HEK293T (cell line): ENCODE results near the gene RRAS2.

ENCODE experiments used
- BHLHE40 ChIP-seq: fragments of 450-650 bp; IDR thresholded peaks from 2 replicates; pipeline ENCODE4 v1.6.1; 2016; ENCODE audit warnings: mild to moderate bottlenecking, moderate library complexity, borderline replicate concordance
- ELF4 ChIP-seq: fragments of 450-650 bp; IDR thresholded peaks from 2 replicates; pipeline ENCODE4 v1.6.1; 2017; ENCODE audit warnings: antibody characterized with exemption
- FOXA1 ChIP-seq: fragments of 450-650 bp; IDR thresholded peaks from 2 replicates; pipeline ENCODE4 v1.6.1; 2016; ENCODE audit warnings: mild to moderate bottlenecking
- FOXK2 ChIP-seq: fragments of 450-650 bp; IDR thresholded peaks from 2 replicates; pipeline ENCODE4 v1.6.1; 2016; ENCODE audit warnings: mild to moderate bottlenecking
- L3MBTL2 ChIP-seq: fragments of 450-650 bp; conservative IDR thresholded peaks from 2 replicates; pipeline ENCODE4 v1.6.1; 2016; ENCODE audit warnings: mild to moderate bottlenecking
- NFRKB ChIP-seq: fragments of 450-650 bp; IDR thresholded peaks from 2 replicates; pipeline ENCODE4 v1.6.1; 2016; ENCODE audit warnings: mild to moderate bottlenecking, moderate library complexity
- SP1 ChIP-seq: fragments of 450-650 bp; IDR thresholded peaks from 2 replicates; pipeline ENCODE4 v1.6.1; 2017
- SUZ12 ChIP-seq: fragments of 450-650 bp; IDR thresholded peaks from 2 replicates; pipeline ENCODE4 v1.6.1; 2016; ENCODE audit warnings: mild to moderate bottlenecking
- TARDBP ChIP-seq: fragments of 450-650 bp; IDR thresholded peaks from 2 replicates; pipeline ENCODE4 v1.6.1; 2016
- TF ChIP-seq, protein P1 (sequence below): fragments of 450-650 bp; IDR thresholded peaks from 2 replicates; pipeline ENCODE4 v1.6.1; 2016

DNA sequence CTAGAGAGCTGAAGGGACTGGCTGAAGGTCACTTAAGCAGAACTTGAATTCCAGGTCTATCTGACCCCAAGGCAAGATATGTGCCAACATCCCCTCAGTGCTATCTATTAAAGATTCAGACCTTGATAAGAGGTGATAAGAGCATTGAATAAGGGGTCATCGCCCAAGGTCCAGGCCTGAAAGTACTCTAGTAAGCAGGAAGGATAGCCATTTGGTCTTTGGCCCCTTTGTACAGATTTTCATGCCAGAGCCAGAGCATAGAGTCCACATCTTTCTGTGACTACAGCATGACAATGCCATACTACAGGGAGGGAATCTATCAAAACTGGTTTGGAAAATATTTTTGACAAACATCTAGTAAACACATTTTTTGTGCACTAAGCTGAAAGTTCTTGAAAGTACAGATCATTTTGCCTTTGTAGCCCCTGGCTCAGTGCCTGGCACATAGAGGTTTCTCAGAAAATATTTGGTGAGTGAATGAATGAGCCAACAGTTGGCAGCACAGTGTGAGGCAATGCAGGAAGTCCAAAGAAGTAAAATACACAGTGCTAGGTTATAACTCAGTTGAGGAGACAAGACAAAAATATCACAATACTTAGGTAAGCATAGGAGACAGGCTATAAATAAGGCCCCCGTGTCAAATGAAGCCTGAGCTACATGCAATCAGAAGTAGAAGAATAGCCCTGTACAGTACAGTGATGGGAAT lies 15.1 kb upstream of the RRAS2 start:
- TF ChIP-seq ELF4 (no peak), SUZ12 (no peak), TARDBP (no peak), FOXA1 (no peak), L3MBTL2 (no peak), NFRKB (no peak), BHLHE40 (no peak), SP1 (no peak), FOXK2 (no peak)
- TF ChIP-seq, protein P1, sequence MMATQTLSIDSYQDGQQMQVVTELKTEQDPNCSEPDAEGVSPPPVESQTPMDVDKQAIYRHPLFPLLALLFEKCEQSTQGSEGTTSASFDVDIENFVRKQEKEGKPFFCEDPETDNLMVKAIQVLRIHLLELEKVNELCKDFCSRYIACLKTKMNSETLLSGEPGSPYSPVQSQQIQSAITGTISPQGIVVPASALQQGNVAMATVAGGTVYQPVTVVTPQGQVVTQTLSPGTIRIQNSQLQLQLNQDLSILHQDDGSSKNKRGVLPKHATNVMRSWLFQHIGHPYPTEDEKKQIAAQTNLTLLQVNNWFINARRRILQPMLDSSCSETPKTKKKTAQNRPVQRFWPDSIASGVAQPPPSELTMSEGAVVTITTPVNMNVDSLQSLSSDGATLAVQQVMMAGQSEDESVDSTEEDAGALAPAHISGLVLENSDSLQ, result no peak
